BE2C (cell line): ENCODE measurements around the gene WDR91.

Experiments used
- DNase-seq: peaks from one replicate; pipeline ENCODE4 v3.0.0-alpha.2; 2020
- H3K27me3 ChIP-seq: fragments of 250-450 bp; sonication (Bioruptor Pico); 2 replicates; pipeline ENCODE4 v1.5.1; 2020; ENCODE audit warnings: mild to moderate bottlenecking
- H3K36me3 ChIP-seq: fragments of 250-450 bp; sonication (Bioruptor Pico); 2 replicates; pipeline ENCODE4 v1.5.1; 2020; ENCODE audit warnings: mild to moderate bottlenecking
- H3K4me1 ChIP-seq: fragments of 250-450 bp; sonication (Bioruptor Pico); 2 replicates; pipeline ENCODE4 v1.5.1; 2020
- H3K4me3 ChIP-seq: 2 replicates; pipeline ENCODE4 v1.5.1; 2011; ENCODE audit warnings: low read depth, low read length
- H3K9me3 ChIP-seq: fragments of 250-450 bp; sonication (Bioruptor Pico); 2 replicates; pipeline ENCODE4 v1.5.1; 2020
- TF ChIP-seq, protein P1 (sequence below): IDR thresholded peaks from 2 replicates; pipeline ENCODE4 v1.5.1; 2012; ENCODE audit warnings: mild to moderate bottlenecking, low read depth, low read length

WDR91 gene

GRCh38 chr7:135204876-135205275 lies 6.5 kb downstream of the WDR91 start:
- Histone ChIP-seq H3K4me1 (peaks cover 2% of the 10 kb centered on the region; the same call in 1 of the 2 replicates), H3K36me3 (no peaks in the 10 kb centered on the region), H3K4me3 (no peak overlapping the region), H3K27me3 (no peaks in the 10 kb centered on the region), H3K9me3 (no peaks in the 10 kb centered on the region)
- no peak for DNase-seq
- TF ChIP-seq, protein P1, sequence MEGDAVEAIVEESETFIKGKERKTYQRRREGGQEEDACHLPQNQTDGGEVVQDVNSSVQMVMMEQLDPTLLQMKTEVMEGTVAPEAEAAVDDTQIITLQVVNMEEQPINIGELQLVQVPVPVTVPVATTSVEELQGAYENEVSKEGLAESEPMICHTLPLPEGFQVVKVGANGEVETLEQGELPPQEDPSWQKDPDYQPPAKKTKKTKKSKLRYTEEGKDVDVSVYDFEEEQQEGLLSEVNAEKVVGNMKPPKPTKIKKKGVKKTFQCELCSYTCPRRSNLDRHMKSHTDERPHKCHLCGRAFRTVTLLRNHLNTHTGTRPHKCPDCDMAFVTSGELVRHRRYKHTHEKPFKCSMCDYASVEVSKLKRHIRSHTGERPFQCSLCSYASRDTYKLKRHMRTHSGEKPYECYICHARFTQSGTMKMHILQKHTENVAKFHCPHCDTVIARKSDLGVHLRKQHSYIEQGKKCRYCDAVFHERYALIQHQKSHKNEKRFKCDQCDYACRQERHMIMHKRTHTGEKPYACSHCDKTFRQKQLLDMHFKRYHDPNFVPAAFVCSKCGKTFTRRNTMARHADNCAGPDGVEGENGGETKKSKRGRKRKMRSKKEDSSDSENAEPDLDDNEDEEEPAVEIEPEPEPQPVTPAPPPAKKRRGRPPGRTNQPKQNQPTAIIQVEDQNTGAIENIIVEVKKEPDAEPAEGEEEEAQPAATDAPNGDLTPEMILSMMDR: no peak

DNA sequence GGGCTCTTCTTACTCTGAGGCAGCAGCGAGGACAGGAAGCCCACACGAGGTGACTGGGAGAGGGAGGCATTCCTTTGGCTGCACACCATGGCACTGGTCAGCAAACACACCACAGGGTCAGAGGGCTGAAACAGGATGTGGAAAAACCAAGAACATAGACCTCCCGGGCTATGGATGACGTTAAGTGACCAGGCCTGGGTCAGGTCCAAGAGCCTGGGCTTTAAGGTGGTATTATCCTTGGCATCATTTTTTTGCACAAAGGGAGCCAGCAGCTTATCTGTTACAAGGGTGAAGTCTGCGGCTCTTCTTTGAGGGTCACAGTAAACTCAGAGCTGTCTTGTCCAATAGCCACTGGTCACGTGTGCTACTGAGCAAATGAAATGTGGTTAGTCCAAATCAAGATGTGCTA lies 7.0 kb downstream of the WDR91 start:
- Histone ChIP-seq H3K9me3 (no peaks in the 10 kb centered on the region), H3K4me1 (peaks cover 2% of the 10 kb centered on the region; the same call in 1 of the 2 replicates), H3K36me3 (no peaks in the 10 kb centered on the region), H3K4me3 (no peak overlapping the region), H3K27me3 (no peaks in the 10 kb centered on the region)
- DNase-seq: no peak
- TF ChIP-seq, protein P1: no peak

DNA sequence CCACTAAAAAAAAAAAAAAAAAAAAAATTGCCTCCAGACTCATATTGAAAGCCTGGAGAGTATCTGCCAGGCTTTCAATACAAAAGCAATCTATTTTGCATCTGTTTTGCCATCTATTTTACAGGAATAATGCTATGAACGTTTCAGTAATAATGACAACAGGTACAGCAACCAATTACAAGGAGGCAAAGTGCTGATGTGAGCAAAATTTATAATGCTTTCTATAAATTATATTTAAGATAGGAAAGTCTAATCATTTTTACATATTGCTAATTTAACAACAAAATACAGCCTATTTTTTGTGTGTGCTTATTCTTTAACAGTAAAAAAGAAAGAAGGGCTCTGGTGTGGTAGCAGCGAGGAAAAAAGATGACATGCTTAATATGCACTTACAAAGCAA lies 10.0 kb downstream of the WDR91 start:
- Histone ChIP-seq H3K27me3 (no peaks in the 10 kb centered on the region), H3K4me1 (peaks cover 2% of the 10 kb centered on the region; the same call in 1 of the 2 replicates), H3K9me3 (no peaks in the 10 kb centered on the region), H3K4me3 (no peak overlapping the region), H3K36me3 (no peaks in the 10 kb centered on the region)
- no peak for DNase-seq
- TF ChIP-seq, protein P1: no peak

- H3K9me3 ChIP-seq: no peaks in the 10 kb centered on the region
- peaks cover 2% of the 10 kb centered on the region; the same call in 1 of the 2 replicates for H3K4me1 ChIP-seq
- no peaks in the 10 kb centered on the region for H3K27me3 ChIP-seq
- TF ChIP-seq, protein P1: no peak
- H3K36me3 ChIP-seq: no peaks in the 10 kb centered on the region
- H3K4me3 ChIP-seq: no peak overlapping the region
- no peak for DNase-seq
Measured at GRCh38 chr7:135200821-135201331, 10.4 kb downstream of the WDR91 start.

- TF ChIP-seq, protein P1: no peak
- Histone ChIP-seq H3K9me3 (no peaks in the 10 kb centered on the region), H3K36me3 (no peaks in the 10 kb centered on the region), H3K4me3 (no peak overlapping the region), H3K27me3 (no peaks in the 10 kb centered on the region), H3K4me1 (peaks cover 2% of the 10 kb centered on the region; the same call in 1 of the 2 replicates)
- no peak for DNase-seq
Measured at GRCh38 chr7:135199439-135199838, 11.9 kb downstream of the WDR91 start.

- no peak for DNase-seq
- H3K36me3 ChIP-seq: no peaks in the 10 kb centered on the region
- peaks cover 2% of the 10 kb centered on the region; the same call in 1 of the 2 replicates for H3K4me1 ChIP-seq
- H3K9me3 ChIP-seq: no peaks in the 10 kb centered on the region
- H3K27me3 ChIP-seq: no peaks in the 10 kb centered on the region
- TF ChIP-seq, protein P1: no peak
- H3K4me3 ChIP-seq: no peak overlapping the region
Measured at GRCh38 chr7:135197906-135198655, 13.2 kb downstream of the WDR91 start.
